WERI-Rb-1 (cell line): ENCODE measurements around the gene UFSP2.

Experiments used
- DNase-seq: peaks from one replicate; pipeline ENCODE4 v3.0.0-alpha.2; 2020
- H3K27ac ChIP-seq: fragments of 250-450 bp; sonication (Bioruptor Pico); 2 replicates; pipeline ENCODE4 v1.5.1; 2020; ENCODE audit warnings: mild to moderate bottlenecking, moderate library complexity
- H3K27me3 ChIP-seq: fragments of 250-450 bp; sonication (Bioruptor Pico); 2 replicates; pipeline ENCODE4 v1.5.1; 2021; ENCODE audit warnings: mild to moderate bottlenecking, low read depth, moderate library complexity; ENCODE audit not compliant: insufficient read depth, severe bottlenecking
- H3K36me3 ChIP-seq: fragments of 250-450 bp; sonication (Bioruptor Pico); 2 replicates; pipeline ENCODE4 v1.5.1; 2020; ENCODE audit warnings: mild to moderate bottlenecking, moderate library complexity
- H3K4me3 ChIP-seq: 2 replicates; pipeline ENCODE4 v1.5.1; 2011; ENCODE audit warnings: low read depth, mild to moderate bottlenecking, control low read depth, low read length
- H3K9me3 ChIP-seq: fragments of 250-450 bp; sonication (Bioruptor Pico); 2 replicates; pipeline ENCODE4 v1.5.1; 2021; ENCODE audit warnings: mild to moderate bottlenecking, moderate library complexity; ENCODE audit not compliant: severe bottlenecking
- CTCF ChIP-seq: IDR thresholded peaks from 2 replicates; pipeline ENCODE4 v1.5.1; 2011; ENCODE audit warnings: low read depth, mild to moderate bottlenecking, control low read depth, inconsistent platforms, low read length

Gene UFSP2

DNA sequence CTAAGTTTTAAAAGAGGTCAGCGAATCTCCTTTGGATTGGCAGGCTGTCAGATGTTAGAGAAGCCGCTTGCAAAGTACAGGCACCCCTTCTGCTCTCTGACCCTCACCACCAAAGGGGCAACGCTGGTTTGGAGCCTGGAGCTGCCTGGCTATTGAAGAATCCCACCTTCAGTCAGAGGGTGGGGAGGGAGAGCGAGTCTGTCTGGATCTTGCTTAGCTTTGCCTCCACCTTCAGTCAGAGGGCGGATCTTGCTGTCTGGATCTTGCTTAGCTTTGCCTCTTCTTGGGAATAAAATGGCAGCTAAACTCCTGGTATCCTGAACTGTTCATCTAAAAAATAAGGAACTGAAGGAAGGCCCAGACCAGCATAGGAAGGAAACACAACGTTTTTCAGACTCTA, 38.4 kb upstream of the UFSP2 start:
- Histone ChIP-seq H3K36me3 (no peaks in the 10 kb centered on the region), H3K27ac (no peak overlapping the region), H3K27me3 (no peaks in the 10 kb centered on the region), H3K4me3 (no peak overlapping the region), H3K9me3 (no peaks in the 10 kb centered on the region)
- TF ChIP-seq CTCF = 0 out of 2 replicates have a peak, but pooled peaks have one; percentile 10
- no peak for DNase-seq

DNA sequence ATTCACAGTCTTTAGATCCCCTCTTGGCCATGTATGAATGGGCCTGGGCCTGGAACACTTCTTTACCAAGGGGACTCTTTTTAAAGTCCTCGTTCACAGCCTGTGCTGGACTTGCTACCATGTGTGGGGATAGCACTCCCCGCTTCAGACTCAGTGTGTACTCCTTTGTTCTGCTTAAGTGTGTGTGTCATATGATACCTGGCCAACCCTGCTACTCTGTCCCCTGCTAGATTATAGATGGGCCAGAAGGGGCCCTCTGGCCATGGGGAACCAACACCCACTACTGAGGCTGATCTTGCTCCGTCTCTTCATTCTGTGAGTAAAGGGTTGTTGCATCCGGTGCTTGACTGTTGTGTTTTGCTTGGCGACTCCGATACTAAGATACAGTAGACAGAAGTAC, 37.8 kb upstream of the UFSP2 start:
- DNase-seq = no peak
- no peak overlapping the region for H3K4me3 ChIP-seq
- H3K27me3 ChIP-seq = no peaks in the 10 kb centered on the region
- H3K27ac ChIP-seq = no peak overlapping the region
- no peaks in the 10 kb centered on the region for H3K9me3 ChIP-seq
- TF ChIP-seq CTCF = no peak
- H3K36me3 ChIP-seq = no peaks in the 10 kb centered on the region

DNA sequence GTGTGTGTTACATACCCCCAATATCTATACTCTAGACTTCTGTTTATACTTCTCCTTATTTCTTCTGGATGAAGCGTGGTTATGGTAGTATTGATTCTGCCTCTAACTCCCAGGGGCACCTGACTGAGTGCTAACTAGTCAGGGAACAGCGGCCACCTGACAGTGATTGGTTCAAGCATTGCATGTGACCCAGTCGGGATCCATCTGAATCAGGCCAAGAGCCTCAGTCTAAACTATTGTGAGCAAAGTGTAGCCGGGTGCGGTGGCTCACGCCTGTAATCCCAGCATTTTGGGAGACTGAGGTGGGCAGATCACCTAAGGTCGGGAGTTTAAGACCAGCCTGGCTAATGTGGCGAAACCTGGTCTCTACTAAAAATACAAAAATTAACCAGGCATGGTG, 35.8 kb upstream of the UFSP2 start:
- no peak overlapping the region for H3K4me3 ChIP-seq
- TF ChIP-seq CTCF = no peak
- no peak for DNase-seq
- no peaks in the 10 kb centered on the region for H3K36me3 ChIP-seq
- H3K9me3 ChIP-seq = no peaks in the 10 kb centered on the region
- H3K27ac ChIP-seq = no peak overlapping the region
- no peaks in the 10 kb centered on the region for H3K27me3 ChIP-seq

GRCh38 chr4:185457136-185457535, 31.4 kb upstream of the UFSP2 start:
- Histone ChIP-seq H3K27me3 (no peaks in the 10 kb centered on the region), H3K4me3 (no peak overlapping the region), H3K27ac (no peak overlapping the region), H3K36me3 (no peaks in the 10 kb centered on the region), H3K9me3 (no peaks in the 10 kb centered on the region)
- TF ChIP-seq CTCF = peak; percentile 45; the same call in 1 of the 2 replicates
- peak; percentile 45 for DNase-seq

GRCh38 chr4:185456131-185456530, 30.4 kb upstream of the UFSP2 start:
- no peak for TF ChIP-seq CTCF
- no peaks in the 10 kb centered on the region for H3K9me3 ChIP-seq
- DNase-seq = no peak
- no peak overlapping the region for H3K27ac ChIP-seq
- no peaks in the 10 kb centered on the region for H3K36me3 ChIP-seq
- no peaks in the 10 kb centered on the region for H3K27me3 ChIP-seq
- H3K4me3 ChIP-seq = no peak overlapping the region

DNA sequence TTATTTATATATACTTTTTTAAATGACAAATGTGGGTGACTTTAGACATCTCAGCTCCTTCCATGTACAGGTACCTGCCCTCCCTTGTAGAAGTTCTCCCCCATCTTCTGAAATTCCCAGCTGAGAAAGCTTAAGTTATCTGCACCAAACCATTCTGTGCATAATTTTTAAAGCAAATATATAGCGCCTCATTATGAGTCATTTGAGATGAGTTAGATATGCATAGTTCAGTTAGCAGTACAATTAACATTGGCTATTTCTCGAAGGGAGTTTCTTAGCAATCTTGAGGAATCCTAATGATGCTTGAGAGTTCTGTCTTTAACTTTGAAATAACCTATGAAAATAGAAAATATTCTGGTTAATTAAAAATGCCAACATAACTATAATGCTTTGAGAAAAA, 19.4 kb upstream of the UFSP2 start:
- no peak for DNase-seq
- H3K27me3 ChIP-seq = no peaks in the 10 kb centered on the region
- H3K9me3 ChIP-seq = no peaks in the 10 kb centered on the region
- H3K27ac ChIP-seq = no peak overlapping the region
- no peaks in the 10 kb centered on the region for H3K36me3 ChIP-seq
- no peak for TF ChIP-seq CTCF
- H3K4me3 ChIP-seq = no peak overlapping the region
